OCI-LY1 (cell line): Measurements from ENCODE around the gene MUC5AC.

Source experiments
- H2AFZ ChIP-seq: fragments of 200-600 bp; sonication (generic), shearing (Covaris generic); 2 replicates; pipeline ENCODE4 v1.6.0; 2014; ENCODE audit warnings: antibody characterized with exemption, mild to moderate bottlenecking, low read length
- H3F3A ChIP-seq: fragments of 200-600 bp; sonication (generic), shearing (Covaris generic); 2 replicates; pipeline ENCODE4 v1.6.0; 2014; ENCODE audit warnings: mild to moderate bottlenecking, antibody characterized with exemption, low read length, moderate library complexity; ENCODE audit not compliant: insufficient read depth
- H3K27ac ChIP-seq: fragments of 200-600 bp; sonication (generic); 2 replicates; pipeline ENCODE4 v1.5.1; 2014; ENCODE audit warnings: low read length, mixed run types, mild to moderate bottlenecking, low read depth; ENCODE audit not compliant: poor library complexity, severe bottlenecking
- H3K27me3 ChIP-seq: fragments of 200-600 bp; sonication (generic); 2 replicates; pipeline ENCODE4 v1.6.0; 2014; ENCODE audit warnings: antibody characterized with exemption, mild to moderate bottlenecking, low read length, moderate library complexity; ENCODE audit not compliant: insufficient read depth
- H3K36me3 ChIP-seq: fragments of 200-600 bp; sonication (generic); 2 replicates; pipeline ENCODE4 v1.6.1; 2014; ENCODE audit warnings: mild to moderate bottlenecking, antibody characterized with exemption, low read length, moderate library complexity, mixed read lengths; ENCODE audit not compliant: insufficient read depth
- H3K4me1 ChIP-seq: fragments of 200-600 bp; sonication (generic); 2 replicates; pipeline ENCODE4 v1.5.1; 2014; ENCODE audit warnings: mild to moderate bottlenecking, low read length, moderate library complexity; ENCODE audit not compliant: insufficient read depth, severe bottlenecking
- H3K4me2 ChIP-seq: fragments of 200-600 bp; sonication (generic), shearing (Covaris generic); 2 replicates; pipeline ENCODE4 v1.6.1; 2014; ENCODE audit warnings: low read length
- H3K4me3 ChIP-seq: fragments of 200-600 bp; sonication (generic); 2 replicates; pipeline ENCODE4 v1.5.1; 2014; ENCODE audit warnings: low read length, low read depth, mild to moderate bottlenecking, mixed read lengths; ENCODE audit not compliant: poor library complexity, severe bottlenecking
- H3K79me2 ChIP-seq: fragments of 200-600 bp; shearing (Covaris generic); 2 replicates; pipeline ENCODE4 v1.6.1; 2016; ENCODE audit warnings: mixed run types, low read length, mixed read lengths; ENCODE audit not compliant: insufficient read depth
- H3K9ac ChIP-seq: fragments of 200-600 bp; sonication (generic), shearing (Covaris generic); 2 replicates; pipeline ENCODE4 v1.6.1; 2014; ENCODE audit warnings: mild to moderate bottlenecking, low read length, mixed read lengths
- H3K9me2 ChIP-seq: fragments of 200-600 bp; sonication (generic), shearing (Covaris generic); 2 replicates; pipeline ENCODE4 v1.6.1; 2014; ENCODE audit warnings: low read depth, mild to moderate bottlenecking, low read length, mixed read lengths
- H3K9me3 ChIP-seq: fragments of 200-600 bp; shearing (Covaris generic); 2 replicates; pipeline ENCODE4 v1.6.1; 2014; ENCODE audit warnings: low read length, mixed read lengths
- H4K20me1 ChIP-seq: fragments of 200-600 bp; sonication (generic), shearing (Covaris generic); 2 replicates; pipeline ENCODE4 v1.6.0; 2016; ENCODE audit warnings: mild to moderate bottlenecking, low read length; ENCODE audit not compliant: insufficient read depth
- EZH2 ChIP-seq: fragments of 200-600 bp; sonication (generic), shearing (Covaris generic); IDR thresholded peaks from 2 replicates; pipeline ENCODE4 v1.8.0; 2017; ENCODE audit warnings: borderline replicate concordance, mixed run types, mild to moderate bottlenecking, antibody characterized with exemption, low read length, moderate library complexity, mixed read lengths
- TF ChIP-seq, protein P1 (sequence below): fragments of 200-600 bp; sonication (generic), shearing (Covaris generic); IDR thresholded peaks from 2 replicates; pipeline ENCODE4 v1.5.1; 2017; ENCODE audit warnings: mild to moderate bottlenecking, antibody characterized with exemption, low read length, moderate library complexity, mixed read lengths

The MUC5AC gene

DNA sequence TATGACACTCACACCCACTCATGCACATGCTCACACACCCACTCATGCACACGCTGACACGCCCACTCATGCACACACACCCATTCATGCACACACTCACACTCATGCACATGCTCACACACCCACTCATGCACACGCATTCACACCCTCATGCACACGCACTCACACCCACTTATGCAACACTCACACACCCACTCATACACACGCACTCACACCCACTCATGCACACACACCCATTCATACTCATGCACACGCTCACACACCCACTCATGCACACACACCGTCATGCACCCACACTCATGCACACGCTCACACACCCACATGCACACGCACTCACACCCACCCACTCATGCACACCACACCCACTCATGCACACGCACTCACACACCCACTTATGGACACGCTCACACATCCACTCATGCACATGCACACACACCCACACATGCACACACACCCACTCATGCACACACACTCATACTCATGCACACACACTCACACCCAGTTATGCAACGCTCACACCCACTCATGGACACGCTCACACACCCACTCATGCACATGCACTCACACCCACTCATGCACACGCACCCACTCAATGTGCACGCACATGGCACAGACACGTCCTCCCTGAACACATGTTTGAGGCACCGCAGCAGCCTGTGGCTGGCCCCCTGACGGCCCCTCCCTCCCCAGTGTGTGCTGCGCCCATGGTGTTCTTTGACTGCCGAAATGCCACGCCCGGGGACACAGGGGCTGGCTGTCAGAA lies 17.9 kb downstream of the MUC5AC start:
- Histone ChIP-seq H3K27me3 (no peaks in the 10 kb centered on the region), H3K4me3 (no peak overlapping the region), H3K27ac (no peak overlapping the region), H3K4me1 (no peaks in the 10 kb centered on the region), H3K36me3 (no peaks in the 10 kb centered on the region), H3K9me2 (no peaks in the 10 kb centered on the region), H3K4me2 (no peak overlapping the region), H3K79me2 (no peaks in the 10 kb centered on the region), H3F3A (no peaks in the 10 kb centered on the region), H2AFZ (no peak overlapping the region), H3K9ac (no peak overlapping the region), H3K9me3 (no peaks in the 10 kb centered on the region), H4K20me1 (no peaks in the 10 kb centered on the region)
- TF ChIP-seq EZH2, result no peak
- TF ChIP-seq, protein P1, sequence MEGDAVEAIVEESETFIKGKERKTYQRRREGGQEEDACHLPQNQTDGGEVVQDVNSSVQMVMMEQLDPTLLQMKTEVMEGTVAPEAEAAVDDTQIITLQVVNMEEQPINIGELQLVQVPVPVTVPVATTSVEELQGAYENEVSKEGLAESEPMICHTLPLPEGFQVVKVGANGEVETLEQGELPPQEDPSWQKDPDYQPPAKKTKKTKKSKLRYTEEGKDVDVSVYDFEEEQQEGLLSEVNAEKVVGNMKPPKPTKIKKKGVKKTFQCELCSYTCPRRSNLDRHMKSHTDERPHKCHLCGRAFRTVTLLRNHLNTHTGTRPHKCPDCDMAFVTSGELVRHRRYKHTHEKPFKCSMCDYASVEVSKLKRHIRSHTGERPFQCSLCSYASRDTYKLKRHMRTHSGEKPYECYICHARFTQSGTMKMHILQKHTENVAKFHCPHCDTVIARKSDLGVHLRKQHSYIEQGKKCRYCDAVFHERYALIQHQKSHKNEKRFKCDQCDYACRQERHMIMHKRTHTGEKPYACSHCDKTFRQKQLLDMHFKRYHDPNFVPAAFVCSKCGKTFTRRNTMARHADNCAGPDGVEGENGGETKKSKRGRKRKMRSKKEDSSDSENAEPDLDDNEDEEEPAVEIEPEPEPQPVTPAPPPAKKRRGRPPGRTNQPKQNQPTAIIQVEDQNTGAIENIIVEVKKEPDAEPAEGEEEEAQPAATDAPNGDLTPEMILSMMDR, result no peak

DNA sequence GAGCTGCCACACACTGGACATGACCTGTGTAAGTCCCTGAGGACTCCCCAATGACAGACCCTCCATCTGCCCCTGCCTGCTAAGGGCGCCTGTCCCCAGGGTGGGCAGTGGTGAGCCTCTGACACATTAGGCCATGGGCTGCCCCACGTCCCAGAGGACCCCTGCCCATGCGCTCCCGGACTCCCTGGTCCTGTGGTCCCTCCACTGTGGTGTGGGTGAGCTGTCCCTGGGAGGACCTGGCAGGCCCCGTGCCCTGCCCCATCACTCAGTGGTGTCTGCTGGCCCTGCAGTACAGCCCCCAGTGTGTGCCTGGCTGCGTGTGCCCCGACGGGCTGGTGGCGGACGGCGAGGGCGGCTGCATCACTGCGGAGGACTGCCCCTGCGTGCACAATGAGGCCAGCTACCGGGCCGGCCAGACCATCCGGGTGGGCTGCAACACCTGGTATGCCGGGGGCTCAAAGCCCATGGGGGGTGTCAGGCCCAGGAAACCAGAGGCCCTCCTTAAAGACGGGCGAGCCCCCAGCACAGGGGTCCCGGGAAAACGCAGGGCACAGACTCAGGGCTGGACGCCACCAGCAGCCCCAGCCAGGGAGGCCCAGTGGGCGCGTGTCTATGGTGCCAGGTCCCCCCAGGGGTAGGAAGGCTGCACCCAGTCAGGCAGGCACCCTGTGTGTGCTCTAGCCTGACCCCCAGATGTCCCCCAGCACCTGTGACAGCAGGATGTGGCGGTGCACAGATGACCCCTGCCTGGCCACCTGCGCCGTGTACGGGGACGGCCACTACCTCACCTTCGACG lies 18.7 kb downstream of the MUC5AC start:
- no peak overlapping the region for H3K4me2 ChIP-seq
- H3F3A ChIP-seq, result no peaks in the 10 kb centered on the region
- H3K4me1 ChIP-seq, result no peaks in the 10 kb centered on the region
- H3K9ac ChIP-seq, result no peak overlapping the region
- H3K79me2 ChIP-seq, result no peaks in the 10 kb centered on the region
- H2AFZ ChIP-seq, result no peak overlapping the region
- H3K27me3 ChIP-seq, result no peaks in the 10 kb centered on the region
- H4K20me1 ChIP-seq, result no peaks in the 10 kb centered on the region
- TF ChIP-seq, protein P1, result no peak
- no peak for TF ChIP-seq EZH2
- no peaks in the 10 kb centered on the region for H3K36me3 ChIP-seq
- H3K4me3 ChIP-seq, result no peak overlapping the region
- no peaks in the 10 kb centered on the region for H3K9me2 ChIP-seq
- no peak overlapping the region for H3K27ac ChIP-seq
- H3K9me3 ChIP-seq, result no peaks in the 10 kb centered on the region

DNA sequence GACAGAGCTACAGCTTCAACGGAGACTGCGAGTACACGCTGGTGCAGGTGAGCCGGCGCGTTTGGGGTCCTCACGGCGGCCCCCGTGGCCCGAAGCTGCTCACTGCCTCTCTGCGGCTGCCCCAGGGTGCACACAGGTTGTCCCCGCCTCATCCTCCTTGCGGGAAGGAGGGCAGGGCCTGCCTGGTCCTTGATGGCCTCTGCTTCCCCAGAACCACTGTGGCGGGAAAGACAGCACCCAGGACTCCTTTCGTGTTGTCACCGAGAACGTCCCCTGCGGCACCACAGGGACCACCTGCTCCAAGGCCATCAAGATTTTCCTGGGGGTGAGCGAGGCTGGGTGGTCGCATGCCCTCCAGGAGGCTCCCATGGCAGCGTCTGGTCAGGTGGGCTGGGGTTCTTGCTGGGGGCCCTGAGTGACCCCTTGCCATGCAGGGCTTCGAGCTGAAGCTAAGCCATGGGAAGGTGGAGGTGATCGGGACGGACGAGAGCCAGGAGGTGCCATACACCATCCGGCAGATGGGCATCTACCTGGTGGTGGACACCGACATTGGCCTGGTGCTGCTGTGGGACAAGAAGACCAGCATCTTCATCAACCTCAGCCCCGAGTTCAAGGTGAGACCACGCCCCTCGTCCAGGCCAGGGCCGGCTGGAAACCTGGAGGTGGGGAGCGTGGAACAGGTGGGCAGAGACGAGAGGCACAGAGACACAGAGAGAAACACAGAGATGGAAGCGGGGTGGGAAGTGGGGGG lies 19.4 kb downstream of the MUC5AC start:
- TF ChIP-seq, protein P1, result no peak
- no peak for TF ChIP-seq EZH2
- Histone ChIP-seq H4K20me1 (no peaks in the 10 kb centered on the region), H3K4me2 (no peak overlapping the region), H3K79me2 (no peaks in the 10 kb centered on the region), H3K27ac (no peak overlapping the region), H3K9me2 (no peaks in the 10 kb centered on the region), H3K9ac (no peak overlapping the region), H3K4me3 (no peak overlapping the region), H2AFZ (no peak overlapping the region), H3K9me3 (no peaks in the 10 kb centered on the region), H3F3A (no peaks in the 10 kb centered on the region), H3K36me3 (no peaks in the 10 kb centered on the region), H3K27me3 (no peaks in the 10 kb centered on the region), H3K4me1 (no peaks in the 10 kb centered on the region)
